Raji (cell line): ENCODE results near the gene NT5DC3.
A peak's percentile ranks its signal among the peaks of the same experiment; 100 is the strongest.

Experiments used
- POLR2A ChIP-seq: IDR thresholded peaks from 2 replicates; pipeline ENCODE4 v1.6.1; 2011; ENCODE audit warnings: low read depth, low read length, control low read depth; ENCODE audit not compliant: insufficient read depth

Gene NT5DC3

GRCh38 chr12:103840876-103841689 is at the start of gene NT5DC3:
Gene NT5DC3, minus strand, starts transcription at chr12:103841234. Its CDS starts 78 bp downstream, at chr12:103841156.
- TF ChIP-seq POLR2A: peak; percentile 88

- no peak for TF ChIP-seq POLR2A
Observed at GRCh38 chr12:103887738-103888137, 46.7 kb upstream of the NT5DC3 start.

DNA sequence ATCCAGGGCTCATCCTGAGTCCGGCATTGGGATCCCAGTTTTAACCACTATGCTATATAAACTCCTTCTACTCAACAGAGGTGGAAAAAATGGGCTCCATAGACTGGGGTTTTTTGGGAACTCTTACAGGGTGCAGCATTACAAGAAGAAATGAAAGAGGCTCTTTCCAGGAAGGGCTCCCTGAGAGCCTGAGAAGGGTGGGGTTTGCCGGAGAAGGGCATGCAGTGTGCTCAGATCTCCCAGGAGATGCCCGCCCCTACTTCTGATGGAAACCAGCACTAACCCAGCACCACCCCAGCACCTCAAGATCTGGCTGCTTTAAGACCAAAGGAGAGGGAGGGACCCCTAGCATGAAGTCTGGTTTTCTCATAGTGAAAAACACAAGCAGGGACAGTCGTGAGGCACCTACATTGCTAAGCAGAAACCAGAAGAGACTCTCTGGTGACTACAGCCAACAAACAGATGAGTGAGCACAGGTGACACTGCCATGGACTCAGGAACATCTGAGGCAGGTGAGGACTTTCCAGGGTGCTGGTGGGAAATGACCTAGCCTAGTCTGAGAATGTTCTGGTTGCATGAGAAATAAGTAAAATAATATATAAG is 45.3 kb upstream of the NT5DC3 start:
- no peak for TF ChIP-seq POLR2A

DNA sequence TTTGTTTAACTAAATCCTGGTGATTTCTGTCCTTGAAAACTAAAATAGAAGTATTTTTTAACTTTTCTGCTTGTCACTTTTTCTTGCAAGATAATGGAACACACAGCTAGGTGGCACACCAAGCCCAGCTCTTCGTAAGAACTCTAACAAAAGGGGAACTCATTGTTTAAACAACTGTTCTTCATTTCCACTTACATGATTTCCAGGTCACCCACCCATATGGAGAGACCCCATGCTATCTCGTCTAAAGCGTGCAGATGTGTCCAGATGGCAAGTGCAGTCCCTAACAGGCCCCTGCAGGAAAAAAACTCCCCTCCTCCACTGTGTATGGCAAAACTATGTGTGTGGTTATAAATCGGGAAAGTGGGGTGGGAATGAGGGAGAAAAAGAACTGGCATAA is 43.3 kb upstream of the NT5DC3 start:
- TF ChIP-seq POLR2A: no peak

DNA sequence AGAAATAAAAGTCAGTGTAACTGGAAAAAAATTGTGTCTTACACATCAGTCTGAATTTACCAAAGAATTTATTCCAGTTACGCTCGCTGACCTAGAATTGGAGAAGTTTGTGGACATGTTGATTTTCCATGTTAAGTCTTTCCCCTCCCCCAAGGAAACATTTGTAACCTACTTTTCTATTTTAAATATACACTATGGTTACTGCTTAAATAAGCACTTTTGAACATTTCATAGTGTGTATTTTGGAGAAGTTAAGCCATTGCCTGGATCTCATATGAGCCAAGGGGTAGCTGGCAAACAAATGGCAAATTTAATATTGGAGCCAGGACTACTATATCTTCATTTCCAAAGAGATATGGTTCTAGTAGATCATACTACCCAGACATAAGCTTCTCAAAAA is 42.9 kb upstream of the NT5DC3 start:
- TF ChIP-seq POLR2A: no peak

DNA sequence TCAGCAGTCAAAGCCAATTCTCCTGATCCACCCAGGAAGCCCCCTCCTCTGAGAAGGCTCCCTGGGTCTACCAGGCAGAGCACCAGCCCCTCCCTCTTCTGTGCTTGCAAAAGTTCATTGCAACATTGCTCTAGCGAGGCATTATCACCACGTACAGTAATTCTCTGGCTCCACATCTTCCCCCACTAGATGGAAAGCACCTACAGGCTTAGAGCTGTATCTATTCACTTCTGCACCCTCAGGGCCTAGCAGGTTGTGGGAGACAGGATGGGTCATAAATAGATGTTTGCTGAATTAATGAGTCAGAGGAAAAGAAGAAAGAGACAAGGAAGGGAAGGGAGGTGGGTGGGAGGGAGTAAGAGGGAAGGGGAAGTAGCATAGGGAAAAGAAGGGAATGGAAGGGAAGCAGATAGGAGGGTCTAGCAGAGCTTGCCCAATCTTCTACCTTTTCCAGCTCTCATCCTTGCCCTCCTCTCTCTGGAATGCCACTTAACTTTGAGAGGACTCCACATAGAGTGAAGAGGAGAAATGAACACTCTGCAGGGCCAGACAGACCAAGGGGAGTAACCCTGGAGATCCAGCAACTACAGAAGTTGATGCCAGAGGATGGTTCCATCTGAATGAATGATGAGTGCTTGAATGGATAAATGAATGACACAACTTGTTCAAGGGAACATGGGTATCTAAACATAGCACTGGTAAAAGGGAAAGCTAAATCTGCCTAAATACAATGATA is 42.0 kb upstream of the NT5DC3 start:
- no peak for TF ChIP-seq POLR2A

GRCh38 chr12:103881261-103881660 is 40.2 kb upstream of the NT5DC3 start:
- TF ChIP-seq POLR2A: no peak

- TF ChIP-seq POLR2A: no peak
Observed at GRCh38 chr12:103880299-103881142, 39.5 kb upstream of the NT5DC3 start.

DNA sequence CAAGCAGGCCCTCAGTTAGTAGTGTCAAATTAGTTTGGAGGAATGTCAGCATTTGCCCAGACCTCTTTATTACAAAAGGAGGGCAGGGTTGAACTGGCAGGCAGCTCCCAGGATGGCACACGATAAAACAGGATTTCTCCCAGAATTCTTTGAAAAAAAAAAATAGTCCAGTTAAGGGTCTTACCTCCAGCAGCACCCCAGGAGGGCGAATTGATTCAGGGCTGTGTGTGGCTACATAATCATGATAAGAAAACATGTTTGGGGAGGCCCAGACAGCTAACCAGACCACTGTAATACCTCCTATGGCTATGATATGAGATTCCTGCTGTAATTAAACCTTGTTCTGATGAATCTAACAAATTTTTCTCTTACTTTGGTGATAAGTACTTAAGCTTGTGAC is 38.8 kb upstream of the NT5DC3 start:
- no peak for TF ChIP-seq POLR2A

- no peak for TF ChIP-seq POLR2A
Observed at GRCh38 chr12:103879048-103879692, 38.1 kb upstream of the NT5DC3 start.

- no peak for TF ChIP-seq POLR2A
Observed at GRCh38 chr12:103877934-103878510, 37.0 kb upstream of the NT5DC3 start.

DNA sequence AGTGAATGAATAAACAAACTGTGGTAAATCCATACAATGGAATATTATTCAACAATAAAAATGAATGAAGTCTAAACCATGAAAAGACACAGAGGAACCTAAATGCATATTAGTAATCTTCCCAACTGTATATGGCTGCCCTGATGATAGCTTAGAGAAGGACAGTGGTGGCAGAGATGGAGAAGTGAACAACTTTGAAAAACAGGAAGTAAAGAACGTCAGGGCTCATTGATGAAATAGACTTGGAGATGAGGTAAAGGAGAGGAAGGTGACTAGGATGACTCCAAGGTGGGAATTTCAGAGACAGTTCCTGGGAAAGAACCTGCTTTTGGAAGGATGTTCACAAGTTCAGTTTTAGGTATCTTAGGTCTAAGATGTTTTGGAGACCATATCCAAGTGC is 36.3 kb upstream of the NT5DC3 start:
- TF ChIP-seq POLR2A: no peak

DNA sequence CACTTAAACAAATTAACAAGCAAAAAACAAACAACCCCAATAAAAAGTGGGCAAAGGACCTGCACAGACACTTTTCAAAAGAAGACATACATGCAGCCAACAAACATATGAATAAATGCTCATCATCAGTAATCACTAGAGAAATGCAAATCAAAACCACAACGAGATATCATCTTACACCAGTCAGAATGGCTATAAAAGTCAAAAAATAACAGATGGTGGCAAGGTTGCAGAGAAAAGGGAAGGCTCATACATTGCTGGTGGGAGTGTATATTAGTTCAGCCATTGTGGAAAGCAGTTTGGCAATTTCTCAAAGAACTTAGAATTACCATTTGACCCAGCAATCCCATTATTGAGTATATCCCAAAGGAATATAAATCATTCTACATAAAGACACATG is 34.6 kb upstream of the NT5DC3 start:
- TF ChIP-seq POLR2A: no peak

- TF ChIP-seq POLR2A: no peak
Observed at GRCh38 chr12:103868215-103868614, 27.2 kb upstream of the NT5DC3 start.
